ENCODE data around the gene LRRC4B. TPM values are rescaled to one million over a fixed set of nuclear protein-coding genes. Genes with fewer than 3 reads are reported as not detected.

Gene LRRC4B
- total and polyA plus RNA-seq, 2 of the 8 experiments (the other 6 are each of a cell fraction or from before 2014, with no cell fraction given) = 13.4 to 21.2 TPM

- 0 out of 2 replicates have a peak, but pooled peaks have one; percentile 50 for TF ChIP-seq TCF12 (IDR thresholded peaks at IDR 0.05; ENCODE audit: low read depth, low read length)
- TF ChIP-seq TEAD4 (IDR thresholded peaks at IDR 0.05; ENCODE audit: low read depth, low read length) = no peak
- TF ChIP-seq ZNF274 (IDR thresholded peaks at IDR 0.05; ENCODE audit: borderline replicate concordance, extremely low read depth, low read length) = no peak
- TF ChIP-seq SIN3A (conservative IDR thresholded peaks at IDR 0.05 in 1 of 2, IDR thresholded peaks at IDR 0.05 in 1 of 2; ENCODE audit: low read depth in 1 of 2, low read length in 2 of 2) = peak in 1 of 2 experiments; percentile 44; a peak in 2 of 4 replicates
- TF ChIP-seq BCL11A (IDR thresholded peaks at IDR 0.05; ENCODE audit: low read depth in 2 of 2, low read length in 2 of 2) = no peak
- peak; percentile 76; the same call in 1 of the 2 replicates for TF ChIP-seq JUN (IDR thresholded peaks at IDR 0.05; ENCODE audit: low read depth, low read length)
- TF ChIP-seq BRCA1 (IDR thresholded peaks at IDR 0.05; ENCODE audit: low read depth, low read length) = peak; percentile 64; the same call in 1 of the 2 replicates
- no peak for TF ChIP-seq SAP30 (IDR thresholded peaks at IDR 0.05; ENCODE audit: insufficient read depth, insufficient replicate concordance, low read length)
- no peak for TF ChIP-seq POU5F1 (IDR thresholded peaks at IDR 0.05; ENCODE audit: low read depth, low read length)
- TF ChIP-seq RNF2 (IDR thresholded peaks at IDR 0.05; ENCODE audit: borderline replicate concordance, low read depth, low read length, missing control alignments, poor library complexity, severe bottlenecking) = no peak
- TF ChIP-seq HDAC2 (IDR thresholded peaks at IDR 0.05; ENCODE audit: borderline replicate concordance in 1 of 2, low read depth in 2 of 2, low read length in 2 of 2) = no peak
- no peak for TF ChIP-seq CBX8 (IDR thresholded peaks at IDR 0.05; ENCODE audit: borderline replicate concordance, low read depth, low read length)
- TF ChIP-seq, protein P1, sequence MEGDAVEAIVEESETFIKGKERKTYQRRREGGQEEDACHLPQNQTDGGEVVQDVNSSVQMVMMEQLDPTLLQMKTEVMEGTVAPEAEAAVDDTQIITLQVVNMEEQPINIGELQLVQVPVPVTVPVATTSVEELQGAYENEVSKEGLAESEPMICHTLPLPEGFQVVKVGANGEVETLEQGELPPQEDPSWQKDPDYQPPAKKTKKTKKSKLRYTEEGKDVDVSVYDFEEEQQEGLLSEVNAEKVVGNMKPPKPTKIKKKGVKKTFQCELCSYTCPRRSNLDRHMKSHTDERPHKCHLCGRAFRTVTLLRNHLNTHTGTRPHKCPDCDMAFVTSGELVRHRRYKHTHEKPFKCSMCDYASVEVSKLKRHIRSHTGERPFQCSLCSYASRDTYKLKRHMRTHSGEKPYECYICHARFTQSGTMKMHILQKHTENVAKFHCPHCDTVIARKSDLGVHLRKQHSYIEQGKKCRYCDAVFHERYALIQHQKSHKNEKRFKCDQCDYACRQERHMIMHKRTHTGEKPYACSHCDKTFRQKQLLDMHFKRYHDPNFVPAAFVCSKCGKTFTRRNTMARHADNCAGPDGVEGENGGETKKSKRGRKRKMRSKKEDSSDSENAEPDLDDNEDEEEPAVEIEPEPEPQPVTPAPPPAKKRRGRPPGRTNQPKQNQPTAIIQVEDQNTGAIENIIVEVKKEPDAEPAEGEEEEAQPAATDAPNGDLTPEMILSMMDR (IDR thresholded peaks at IDR 0.05; ENCODE audit: control extremely low read depth in 1 of 3, insufficient read depth in 1 of 3, low read depth in 1 of 3, low read length in 3 of 3) = peak in 1 of 3 experiments; percentile 5; a peak in 1 of 4 replicates
- TF ChIP-seq GABPA (IDR thresholded peaks at IDR 0.05; ENCODE audit: borderline replicate concordance, insufficient read depth, low read length) = 0 out of 2 replicates have a peak, but pooled peaks have one; percentile 27
- peak; percentile 73 for TF ChIP-seq TBP (IDR thresholded peaks at IDR 0.05; ENCODE audit: low read depth, low read length)
- TF ChIP-seq NANOG (IDR thresholded peaks at IDR 0.05; ENCODE audit: insufficient read depth, low read depth, low read length, poor library complexity, severe bottlenecking) = no peak
- TF ChIP-seq SUZ12 (IDR thresholded peaks at IDR 0.05; ENCODE audit: low read length) = no peak
- TF ChIP-seq CHD2 (IDR thresholded peaks at IDR 0.05; ENCODE audit: low read length) = 0 out of 2 replicates have a peak, but pooled peaks have one; percentile 31
- TF ChIP-seq KDM1A (IDR thresholded peaks at IDR 0.05; ENCODE audit: borderline replicate concordance, low read length) = 0 out of 2 replicates have a peak, but pooled peaks have one; percentile 1
Observed at GRCh38 chr19:50476224-50476906, 91.9 kb downstream of the LRRC4B start, which contains the start of the genes EMC10 and GARIN5A (continued).
